Measurements from ENCODE around the gene CFAP44.

CFAP44 gene

DNA sequence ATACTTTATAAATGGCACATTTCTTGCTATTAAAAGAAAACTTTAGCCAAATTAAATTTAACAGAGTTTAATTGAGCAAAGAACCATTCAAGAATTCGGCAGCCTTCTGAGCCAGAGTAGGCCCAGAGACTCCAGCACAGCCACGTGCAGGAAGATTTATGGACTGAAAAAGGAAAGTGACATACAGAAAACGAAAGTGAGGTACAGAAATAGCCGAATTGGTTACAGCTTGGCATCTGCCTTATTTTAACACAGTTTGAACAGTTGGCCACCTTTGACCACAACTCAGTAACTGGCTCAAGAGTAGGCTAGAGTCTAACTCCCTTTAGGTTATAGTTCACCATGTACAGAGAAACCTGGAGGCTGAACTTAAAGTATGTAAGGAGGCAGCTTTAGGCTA is 17.6 kb downstream of the CFAP44 start:
- Mint-ChIP-seq H3K27ac (no peak overlapping the region), H3K4me1 (ENCODE audit: low read depth) (no peaks in the 10 kb centered on the region), H3K4me3 (no peak overlapping the region), H3K36me3 (ENCODE audit: low read depth) (peaks cover 32% of the 10 kb centered on the region), H3K27me3 (ENCODE audit: low read depth) (no peaks in the 10 kb centered on the region), H3K9me3 (peaks cover 32% of the 10 kb centered on the region)

DNA sequence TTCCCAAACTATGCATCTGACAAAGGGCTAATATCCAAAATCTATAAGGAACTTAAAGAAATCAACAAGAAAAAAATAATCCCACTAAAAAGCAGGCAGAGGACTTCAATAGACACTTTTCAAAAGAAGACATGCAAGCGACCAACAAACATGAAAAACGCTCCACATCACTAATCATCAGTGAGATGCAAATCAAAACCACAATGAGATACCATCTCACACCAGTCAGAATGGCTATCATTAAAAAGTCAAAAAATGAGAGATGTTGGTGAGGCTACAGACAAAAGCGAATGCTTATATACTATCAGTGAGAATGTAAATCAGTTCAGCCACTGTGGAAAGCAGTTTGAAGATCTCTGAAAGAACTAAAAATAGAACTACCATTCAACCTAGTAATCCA is 20.2 kb downstream of the CFAP44 start:
- no peak overlapping the region for H3K4me3 Mint-ChIP-seq

DNA sequence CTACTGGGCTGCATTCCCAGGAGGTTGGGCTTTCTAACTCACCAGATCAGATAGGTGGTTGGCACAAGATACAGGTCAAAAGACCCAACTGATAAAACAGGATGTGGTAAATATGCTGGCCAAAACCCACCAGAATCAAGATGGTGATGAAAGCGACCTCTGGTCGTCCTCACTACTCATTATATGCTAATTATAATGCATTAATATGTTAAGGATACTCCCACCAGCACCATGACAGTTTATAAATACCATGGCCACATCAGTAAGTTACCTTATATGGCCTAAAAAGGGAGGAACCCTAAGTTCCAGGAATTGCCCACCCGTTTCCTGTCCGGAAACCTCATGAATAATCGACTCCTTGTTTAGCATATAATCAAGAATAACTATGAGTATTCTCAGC is 31.6 kb downstream of the CFAP44 start:
- Mint-ChIP-seq H3K4me3 (no peak overlapping the region), H3K9me3 (peaks cover 24% of the 10 kb centered on the region), H3K27ac (no peak overlapping the region), H3K36me3 (ENCODE audit: low read depth) (peaks cover 4% of the 10 kb centered on the region), H3K27me3 (ENCODE audit: low read depth) (no peaks in the 10 kb centered on the region), H3K4me1 (ENCODE audit: low read depth) (no peaks in the 10 kb centered on the region)

More for the DNA sequence above, 20.2 kb downstream of the CFAP44 start:
- Mint-ChIP-seq H3K9me3 (peaks cover 15% of the 10 kb centered on the region), H3K27ac (no peak overlapping the region), H3K36me3 (ENCODE audit: low read depth) (peaks cover 25% of the 10 kb centered on the region), H3K27me3 (ENCODE audit: low read depth) (no peaks in the 10 kb centered on the region), H3K4me1 (ENCODE audit: low read depth) (no peaks in the 10 kb centered on the region)

- H3K36me3 Mint-ChIP-seq (ENCODE audit: low read depth): peaks cover 6% of the 10 kb centered on the region
- no peaks in the 10 kb centered on the region for H3K4me1 Mint-ChIP-seq (ENCODE audit: low read depth)
- no peak overlapping the region for H3K27ac Mint-ChIP-seq
- H3K4me3 Mint-ChIP-seq: no peak overlapping the region
- H3K27me3 Mint-ChIP-seq (ENCODE audit: low read depth): no peaks in the 10 kb centered on the region
- H3K9me3 Mint-ChIP-seq: no peaks in the 10 kb centered on the region
These were observed 36.1 kb downstream of the CFAP44 start for GRCh38 chr3:113405180-113405579.

GRCh38 chr3:113404637-113405036 is 36.7 kb downstream of the CFAP44 start:
- no peaks in the 10 kb centered on the region for H3K4me1 Mint-ChIP-seq (ENCODE audit: low read depth)
- H3K4me3 Mint-ChIP-seq: no peak overlapping the region
- H3K27ac Mint-ChIP-seq: no peak overlapping the region
- H3K9me3 Mint-ChIP-seq: no peaks in the 10 kb centered on the region
- no peaks in the 10 kb centered on the region for H3K27me3 Mint-ChIP-seq (ENCODE audit: low read depth)
- peaks cover 7% of the 10 kb centered on the region for H3K36me3 Mint-ChIP-seq (ENCODE audit: low read depth)

Data from T-helper 1 cell treated with Interleukin-12 subunit alpha and Interleukin-12 subunit beta and Interleukin-4 antibody, amounts not matched to agents 30 μg/mL and 1 μg/mL, for 36 hours (primary cell).